Vagina (tissue), 2 donors: Measurements from ENCODE around the gene RALGAPA1.

Source experiments
- POLR2A ChIP-seq, 2 donors: fragments of 450-650 bp; IDR thresholded peaks; one replicate each; pipeline ENCODE4 v1.6.1; 2017; ENCODE audit warnings: antibody characterized with exemption in 2 of 2, mild to moderate bottlenecking in 2 of 2, moderate library complexity in 2 of 2
- POLR2AphosphoS5 ChIP-seq, 2 donors: sonication (generic); formaldehyde crosslinking; IDR thresholded peaks; one replicate each; pipeline ENCODE4 v1.9.0; 2017; ENCODE audit warnings: antibody characterized with exemption in 2 of 2, mild to moderate bottlenecking in 2 of 2, low read depth in 1 of 2; ENCODE audit not compliant: insufficient read depth in 1 of 2
- TF ChIP-seq, protein P1 (sequence below), 3 experiments: fragments of 450-650 bp in 2 of 3; fragments of 200-600 bp in 1 of 3; sonication (generic) in 1 of 3; IDR thresholded peaks; one replicate each; pipeline ENCODE4 v1.5.1; 2017 to 2019; ENCODE audit warnings: antibody characterized with exemption in 3 of 3, mild to moderate bottlenecking in 2 of 3, moderate library complexity in 2 of 3

DNA sequence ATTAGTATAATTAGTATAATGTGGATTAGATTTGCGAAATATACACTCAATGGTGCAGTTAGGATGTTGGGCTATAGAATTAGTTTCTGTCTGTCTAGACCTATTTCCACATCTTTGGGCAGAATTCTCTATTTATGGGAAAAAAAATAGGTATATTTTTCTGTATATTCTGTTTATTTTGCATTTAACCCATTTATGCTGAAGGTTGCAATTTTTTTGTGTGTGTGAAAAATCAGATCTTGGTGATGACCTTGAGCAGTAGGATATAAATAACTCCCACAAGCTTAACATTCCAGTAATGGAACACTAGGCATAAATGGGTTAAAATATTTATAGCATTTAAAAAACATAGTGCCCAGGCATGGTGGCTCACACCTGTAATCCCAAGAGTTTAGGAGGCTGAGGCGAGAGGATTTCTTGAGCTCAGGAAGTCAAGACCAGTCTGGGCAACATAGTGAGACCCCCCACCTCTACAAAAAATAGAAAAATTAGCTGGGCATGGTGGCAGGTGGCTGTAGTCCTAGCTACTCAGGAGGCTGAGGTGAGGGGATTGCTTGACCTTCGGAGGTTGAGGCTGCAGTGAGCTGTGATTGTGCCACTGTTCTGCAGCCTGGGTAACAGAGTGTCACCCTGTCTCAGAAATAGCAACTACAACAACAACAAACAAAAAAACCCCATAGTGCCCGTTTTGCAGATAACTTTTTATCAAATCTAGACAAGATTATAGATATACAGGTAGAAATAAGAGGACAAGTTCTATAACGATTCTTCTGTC is 26.3 kb upstream of the RALGAPA1 start:
- TF ChIP-seq POLR2A (IDR thresholded peaks at IDR 0.05) (no peak), POLR2AphosphoS5 (IDR thresholded peaks at IDR 0.05; ENCODE audit: insufficient read depth in 1 of 2, low read depth in 1 of 2) (no peak)
- TF ChIP-seq, protein P1, sequence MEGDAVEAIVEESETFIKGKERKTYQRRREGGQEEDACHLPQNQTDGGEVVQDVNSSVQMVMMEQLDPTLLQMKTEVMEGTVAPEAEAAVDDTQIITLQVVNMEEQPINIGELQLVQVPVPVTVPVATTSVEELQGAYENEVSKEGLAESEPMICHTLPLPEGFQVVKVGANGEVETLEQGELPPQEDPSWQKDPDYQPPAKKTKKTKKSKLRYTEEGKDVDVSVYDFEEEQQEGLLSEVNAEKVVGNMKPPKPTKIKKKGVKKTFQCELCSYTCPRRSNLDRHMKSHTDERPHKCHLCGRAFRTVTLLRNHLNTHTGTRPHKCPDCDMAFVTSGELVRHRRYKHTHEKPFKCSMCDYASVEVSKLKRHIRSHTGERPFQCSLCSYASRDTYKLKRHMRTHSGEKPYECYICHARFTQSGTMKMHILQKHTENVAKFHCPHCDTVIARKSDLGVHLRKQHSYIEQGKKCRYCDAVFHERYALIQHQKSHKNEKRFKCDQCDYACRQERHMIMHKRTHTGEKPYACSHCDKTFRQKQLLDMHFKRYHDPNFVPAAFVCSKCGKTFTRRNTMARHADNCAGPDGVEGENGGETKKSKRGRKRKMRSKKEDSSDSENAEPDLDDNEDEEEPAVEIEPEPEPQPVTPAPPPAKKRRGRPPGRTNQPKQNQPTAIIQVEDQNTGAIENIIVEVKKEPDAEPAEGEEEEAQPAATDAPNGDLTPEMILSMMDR (IDR thresholded peaks at IDR 0.05), result no peak
